ENCODE results near the gene GFOD1.
A peak's percentile ranks its signal among the peaks of the same experiment; 100 is the strongest.
"Not testable (repeated sequence)": the region's sequence is repeated elsewhere in the genome, so short reads cannot be mapped to it uniquely, and the experiment has no call there.

Gene GFOD1

GRCh38 chr6:13461805-13462204, 25.6 kb downstream of the GFOD1 start:
- Histone ChIP-seq H3K9me3 (ENCODE audit: control insufficient read depth, insufficient read depth, low read length) (no peaks in the 10 kb centered on the region), H3K79me2 (ENCODE audit: control insufficient read depth, low read length) (peaks cover 11% of the 10 kb centered on the region), H3K4me2 (ENCODE audit: low read length) (peak overlapping the region; percentile 52), H3K4me3 (ENCODE audit: low read length) (peak overlapping the region; percentile 46), H3F3A (ENCODE audit: control insufficient read depth, insufficient read depth) (peaks cover 4% of the 10 kb centered on the region; the same call in 1 of the 2 replicates), H3K36me3 (ENCODE audit: control insufficient read depth, low read length) (no peaks in the 10 kb centered on the region), H3K4me1 (ENCODE audit: control insufficient read depth, low read length) (peaks cover 72% of the 10 kb centered on the region), H3K27me3 (ENCODE audit: control insufficient read depth, low read length) (no peaks in the 10 kb centered on the region), H4K20me1 (ENCODE audit: control insufficient read depth, insufficient read depth, low read depth, low read length) (peaks cover 11% of the 10 kb centered on the region; the same call in 1 of the 2 replicates), H3K27ac (ENCODE audit: low read depth, low read length) (no peak overlapping the region), H3K9me2 (replicated peaks; ENCODE audit: control insufficient read depth, low read length) (no peaks in the 10 kb centered on the region)
- TF ChIP-seq EZH2phosphoT487 (IDR thresholded peaks at IDR 0.05; ENCODE audit: borderline replicate concordance, low read length) = no peak
- no peak for TF ChIP-seq CTCF (IDR thresholded peaks at IDR 0.05; ENCODE audit: low read depth, low read length, poor library complexity, severe bottlenecking)

GRCh38 chr6:13461307-13461706, 26.1 kb downstream of the GFOD1 start:
- H3K79me2 ChIP-seq (ENCODE audit: control insufficient read depth, low read length) = peaks cover 11% of the 10 kb centered on the region
- H3K27ac ChIP-seq (ENCODE audit: low read depth, low read length) = no peak overlapping the region
- no peaks in the 10 kb centered on the region for H3K36me3 ChIP-seq (ENCODE audit: control insufficient read depth, low read length)
- H3K9me3 ChIP-seq (ENCODE audit: control insufficient read depth, insufficient read depth, low read length) = no peaks in the 10 kb centered on the region
- no peak for TF ChIP-seq CTCF (IDR thresholded peaks at IDR 0.05; ENCODE audit: low read depth, low read length, poor library complexity, severe bottlenecking)
- no peak for TF ChIP-seq EZH2phosphoT487 (IDR thresholded peaks at IDR 0.05; ENCODE audit: borderline replicate concordance, low read length)
- H3F3A ChIP-seq (ENCODE audit: control insufficient read depth, insufficient read depth) = peaks cover 4% of the 10 kb centered on the region; the same call in 1 of the 2 replicates
- peak overlapping the region; percentile 52 for H3K4me2 ChIP-seq (ENCODE audit: low read length)
- H4K20me1 ChIP-seq (ENCODE audit: control insufficient read depth, insufficient read depth, low read depth, low read length) = peaks cover 11% of the 10 kb centered on the region; the same call in 1 of the 2 replicates
- H3K4me3 ChIP-seq (ENCODE audit: low read length) = no peak overlapping the region
- no peaks in the 10 kb centered on the region for H3K27me3 ChIP-seq (ENCODE audit: control insufficient read depth, low read length)
- peaks cover 76% of the 10 kb centered on the region for H3K4me1 ChIP-seq (ENCODE audit: control insufficient read depth, low read length)
- no peaks in the 10 kb centered on the region for H3K9me2 ChIP-seq (replicated peaks; ENCODE audit: control insufficient read depth, low read length)

- not testable (repeated sequence) for H3K27me3 ChIP-seq (ENCODE audit: control insufficient read depth, low read length); H3K9me3 ChIP-seq (ENCODE audit: control insufficient read depth, insufficient read depth, low read length); H3K36me3 ChIP-seq (ENCODE audit: control insufficient read depth, low read length); H3K4me3 ChIP-seq (ENCODE audit: low read length); H3F3A ChIP-seq (ENCODE audit: control insufficient read depth, insufficient read depth); H3K4me2 ChIP-seq (ENCODE audit: low read length); H3K27ac ChIP-seq (ENCODE audit: low read depth, low read length); H3K9me2 ChIP-seq (replicated peaks; ENCODE audit: control insufficient read depth, low read length)
- Histone ChIP-seq H4K20me1 (ENCODE audit: control insufficient read depth, insufficient read depth, low read depth, low read length) (peaks cover 11% of the 10 kb centered on the region; the same call in 1 of the 2 replicates), H3K79me2 (ENCODE audit: control insufficient read depth, low read length) (peaks cover 11% of the 10 kb centered on the region), H3K4me1 (ENCODE audit: control insufficient read depth, low read length) (peaks cover 85% of the 10 kb centered on the region)
Measured at GRCh38 chr6:13460289-13460688, 27.1 kb downstream of the GFOD1 start.

GRCh38 chr6:13457577-13457976, 29.8 kb downstream of the GFOD1 start:
- peaks cover 11% of the 10 kb centered on the region for H3K79me2 ChIP-seq (ENCODE audit: control insufficient read depth, low read length)
- peaks cover 8% of the 10 kb centered on the region; the same call in 1 of the 2 replicates for H4K20me1 ChIP-seq (ENCODE audit: control insufficient read depth, insufficient read depth, low read depth, low read length)
- no peaks in the 10 kb centered on the region for H3K36me3 ChIP-seq (ENCODE audit: control insufficient read depth, low read length)
- H3K4me1 ChIP-seq (ENCODE audit: control insufficient read depth, low read length) = peaks cover 78% of the 10 kb centered on the region
- H3K4me2 ChIP-seq (ENCODE audit: low read length) = no peak overlapping the region
- H3K9me2 ChIP-seq (replicated peaks; ENCODE audit: control insufficient read depth, low read length) = no peaks in the 10 kb centered on the region
- H3K27ac ChIP-seq (ENCODE audit: low read depth, low read length) = no peak overlapping the region
- H3K27me3 ChIP-seq (ENCODE audit: control insufficient read depth, low read length) = no peaks in the 10 kb centered on the region
- H3K9me3 ChIP-seq (ENCODE audit: control insufficient read depth, insufficient read depth, low read length) = no peaks in the 10 kb centered on the region
- TF ChIP-seq EZH2phosphoT487 (IDR thresholded peaks at IDR 0.05; ENCODE audit: borderline replicate concordance, low read length) (no peak), CTCF (IDR thresholded peaks at IDR 0.05; ENCODE audit: low read depth, low read length, poor library complexity, severe bottlenecking) (no peak)
- H3F3A ChIP-seq (ENCODE audit: control insufficient read depth, insufficient read depth) = peaks cover under 1% of the 10 kb centered on the region; the same call in 1 of the 2 replicates
- H3K4me3 ChIP-seq (ENCODE audit: low read length) = no peak overlapping the region
